ENCODE results near the gene PSTK. TPM values are rescaled to one million over a fixed set of nuclear protein-coding genes. Genes with fewer than 3 reads are reported as not detected.

The PSTK gene
- total and polyA plus RNA-seq, 9 of the 15 experiments (the other 6 are each of a cell fraction or from before 2014, with no cell fraction given): 13.2 to 49.7 (median 18.9) TPM

DNA sequence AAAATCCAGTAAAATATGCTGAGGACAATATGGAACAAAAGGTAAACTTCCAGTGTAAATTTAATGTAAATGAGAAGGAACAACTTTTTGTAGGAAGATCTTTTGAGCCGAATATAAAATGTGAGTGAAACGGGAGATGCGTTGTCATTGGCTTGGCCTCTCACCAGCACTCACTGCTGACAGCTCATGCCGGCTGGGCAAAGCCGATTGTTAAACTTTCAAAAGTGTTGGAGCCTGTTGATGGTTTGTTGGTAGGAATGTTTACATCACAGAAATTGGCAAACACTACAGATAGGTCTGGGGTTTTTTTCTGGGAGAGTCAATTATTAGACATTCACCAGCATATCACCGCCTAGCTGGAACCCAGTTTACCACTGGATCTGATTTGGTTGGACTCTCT is 6.1 kb downstream of the PSTK start:
- no peaks in the 10 kb centered on the region for H3K9me3 ChIP-seq (replicated peaks; ENCODE audit: control insufficient read depth, insufficient read depth, low read depth, low read length)
- no peak for ATAC-seq
- H3K4me2 ChIP-seq (ENCODE audit: insufficient read depth, low read length): no peak overlapping the region
- DNase-seq (ENCODE audit: extremely low read depth in 1 of 4, low spot score in 3 of 4): no peak
- no peak overlapping the region for H3K27ac ChIP-seq (ENCODE audit: extremely low read depth, low read depth, low read length)
- no peak overlapping the region for H3K9ac ChIP-seq (ENCODE audit: insufficient read depth in 1 of 2, low read depth in 2 of 2, low read length in 2 of 2)
- CTCF ChIA-PET (ENCODE audit: low intra/inter-chr PET ratio): no interaction called here
- 98% methylated on average over 5 of the region's 6 CpGs for WGBS (ENCODE audit: insufficient coverage, low coverage, missing lambda C conversion rate)
- no peak overlapping the region for H3K4me3 ChIP-seq
- POLR2A ChIA-PET: interaction anchor here (1.9 kb wide), 1 partner anchor 13 kb away, joined by 7 read pairs; no protein-coding TSS in a partner anchor
- no peak overlapping the region for H2AFZ ChIP-seq (ENCODE audit: low read depth, low read length)
- FAIRE-seq: no peak
- in situ Hi-C loops (cut with MboI): no loop called here
- H3K9me1 ChIP-seq (ENCODE audit: control insufficient read depth, insufficient read depth, low read length): no peaks in the 10 kb centered on the region
- H3K4me1 ChIP-seq (replicated peaks in 1 of 2; ENCODE audit: control insufficient read depth in 2 of 2, insufficient read depth in 2 of 2, low read length in 2 of 2): peaks cover 0 to 4% of the 10 kb centered on the region in 2 experiments; a peak in 2 of 5 replicates
- BruUV-seq (replicated peaks): no TSS peak
- H4K20me1 ChIP-seq (replicated peaks; ENCODE audit: control insufficient read depth, insufficient read depth, low read length): no peaks in the 10 kb centered on the region
- H3K79me2 ChIP-seq (ENCODE audit: control insufficient read depth, insufficient read depth, low read length): peaks cover 5% of the 10 kb centered on the region; the same call in 1 of the 3 replicates
- peaks cover 37% of the 10 kb centered on the region; the same call in 2 of the 3 replicates for H3K36me3 ChIP-seq (ENCODE audit: control insufficient read depth, insufficient read depth, low read length)
- intact Hi-C loops (cut with micrococcal nuclease): no loop called here
- no peaks in the 10 kb centered on the region for H3K27me3 ChIP-seq (ENCODE audit: control insufficient read depth in 2 of 2, insufficient read depth in 2 of 2, low read length in 2 of 2)
- TF ChIP-seq, protein P1, sequence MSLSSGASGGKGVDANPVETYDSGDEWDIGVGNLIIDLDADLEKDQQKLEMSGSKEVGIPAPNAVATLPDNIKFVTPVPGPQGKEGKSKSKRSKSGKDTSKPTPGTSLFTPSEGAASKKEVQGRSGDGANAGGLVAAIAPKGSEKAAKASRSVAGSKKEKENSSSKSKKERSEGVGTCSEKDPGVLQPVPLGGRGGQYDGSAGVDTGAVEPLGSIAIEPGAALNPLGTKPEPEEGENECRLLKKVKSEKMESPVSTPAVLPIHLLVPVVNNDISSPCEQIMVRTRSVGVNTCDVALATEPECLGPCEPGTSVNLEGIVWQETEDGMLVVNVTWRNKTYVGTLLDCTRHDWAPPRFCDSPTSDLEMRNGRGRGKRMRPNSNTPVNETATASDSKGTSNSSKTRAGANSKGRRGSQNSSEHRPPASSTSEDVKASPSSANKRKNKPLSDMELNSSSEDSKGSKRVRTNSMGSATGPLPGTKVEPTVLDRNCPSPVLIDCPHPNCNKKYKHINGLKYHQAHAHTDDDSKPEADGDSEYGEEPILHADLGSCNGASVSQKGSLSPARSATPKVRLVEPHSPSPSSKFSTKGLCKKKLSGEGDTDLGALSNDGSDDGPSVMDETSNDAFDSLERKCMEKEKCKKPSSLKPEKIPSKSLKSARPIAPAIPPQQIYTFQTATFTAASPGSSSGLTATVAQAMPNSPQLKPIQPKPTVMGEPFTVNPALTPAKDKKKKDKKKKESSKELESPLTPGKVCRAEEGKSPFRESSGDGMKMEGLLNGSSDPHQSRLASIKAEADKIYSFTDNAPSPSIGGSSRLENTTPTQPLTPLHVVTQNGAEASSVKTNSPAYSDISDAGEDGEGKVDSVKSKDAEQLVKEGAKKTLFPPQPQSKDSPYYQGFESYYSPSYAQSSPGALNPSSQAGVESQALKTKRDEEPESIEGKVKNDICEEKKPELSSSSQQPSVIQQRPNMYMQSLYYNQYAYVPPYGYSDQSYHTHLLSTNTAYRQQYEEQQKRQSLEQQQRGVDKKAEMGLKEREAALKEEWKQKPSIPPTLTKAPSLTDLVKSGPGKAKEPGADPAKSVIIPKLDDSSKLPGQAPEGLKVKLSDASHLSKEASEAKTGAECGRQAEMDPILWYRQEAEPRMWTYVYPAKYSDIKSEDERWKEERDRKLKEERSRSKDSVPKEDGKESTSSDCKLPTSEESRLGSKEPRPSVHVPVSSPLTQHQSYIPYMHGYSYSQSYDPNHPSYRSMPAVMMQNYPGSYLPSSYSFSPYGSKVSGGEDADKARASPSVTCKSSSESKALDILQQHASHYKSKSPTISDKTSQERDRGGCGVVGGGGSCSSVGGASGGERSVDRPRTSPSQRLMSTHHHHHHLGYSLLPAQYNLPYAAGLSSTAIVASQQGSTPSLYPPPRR (CRISPR knock-in tag; IDR thresholded peaks at IDR 0.05; ENCODE audit: borderline replicate concordance): no peak
- no peak for TF ChIP-seq BACH1 (tag; IDR thresholded peaks at IDR 0.05)
- TF ChIP-seq, protein P2, sequence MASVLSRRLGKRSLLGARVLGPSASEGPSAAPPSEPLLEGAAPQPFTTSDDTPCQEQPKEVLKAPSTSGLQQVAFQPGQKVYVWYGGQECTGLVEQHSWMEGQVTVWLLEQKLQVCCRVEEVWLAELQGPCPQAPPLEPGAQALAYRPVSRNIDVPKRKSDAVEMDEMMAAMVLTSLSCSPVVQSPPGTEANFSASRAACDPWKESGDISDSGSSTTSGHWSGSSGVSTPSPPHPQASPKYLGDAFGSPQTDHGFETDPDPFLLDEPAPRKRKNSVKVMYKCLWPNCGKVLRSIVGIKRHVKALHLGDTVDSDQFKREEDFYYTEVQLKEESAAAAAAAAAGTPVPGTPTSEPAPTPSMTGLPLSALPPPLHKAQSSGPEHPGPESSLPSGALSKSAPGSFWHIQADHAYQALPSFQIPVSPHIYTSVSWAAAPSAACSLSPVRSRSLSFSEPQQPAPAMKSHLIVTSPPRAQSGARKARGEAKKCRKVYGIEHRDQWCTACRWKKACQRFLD (CRISPR knock-in tag; IDR thresholded peaks at IDR 0.05): no peak
- no peak for TF ChIP-seq TCF7 (IDR thresholded peaks at IDR 0.05; ENCODE audit: borderline replicate concordance)
- no peak for TF ChIP-seq ZNF785 (CRISPR knock-in tag; IDR thresholded peaks at IDR 0.05)
- no peak for TF ChIP-seq ZNF717 (CRISPR knock-in tag; IDR thresholded peaks at IDR 0.05)
- TF ChIP-seq, protein P3, sequence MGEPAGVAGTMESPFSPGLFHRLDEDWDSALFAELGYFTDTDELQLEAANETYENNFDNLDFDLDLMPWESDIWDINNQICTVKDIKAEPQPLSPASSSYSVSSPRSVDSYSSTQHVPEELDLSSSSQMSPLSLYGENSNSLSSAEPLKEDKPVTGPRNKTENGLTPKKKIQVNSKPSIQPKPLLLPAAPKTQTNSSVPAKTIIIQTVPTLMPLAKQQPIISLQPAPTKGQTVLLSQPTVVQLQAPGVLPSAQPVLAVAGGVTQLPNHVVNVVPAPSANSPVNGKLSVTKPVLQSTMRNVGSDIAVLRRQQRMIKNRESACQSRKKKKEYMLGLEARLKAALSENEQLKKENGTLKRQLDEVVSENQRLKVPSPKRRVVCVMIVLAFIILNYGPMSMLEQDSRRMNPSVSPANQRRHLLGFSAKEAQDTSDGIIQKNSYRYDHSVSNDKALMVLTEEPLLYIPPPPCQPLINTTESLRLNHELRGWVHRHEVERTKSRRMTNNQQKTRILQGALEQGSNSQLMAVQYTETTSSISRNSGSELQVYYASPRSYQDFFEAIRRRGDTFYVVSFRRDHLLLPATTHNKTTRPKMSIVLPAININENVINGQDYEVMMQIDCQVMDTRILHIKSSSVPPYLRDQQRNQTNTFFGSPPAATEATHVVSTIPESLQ (CRISPR knock-in tag; IDR thresholded peaks at IDR 0.05): no peak
- TF ChIP-seq, protein P4, sequence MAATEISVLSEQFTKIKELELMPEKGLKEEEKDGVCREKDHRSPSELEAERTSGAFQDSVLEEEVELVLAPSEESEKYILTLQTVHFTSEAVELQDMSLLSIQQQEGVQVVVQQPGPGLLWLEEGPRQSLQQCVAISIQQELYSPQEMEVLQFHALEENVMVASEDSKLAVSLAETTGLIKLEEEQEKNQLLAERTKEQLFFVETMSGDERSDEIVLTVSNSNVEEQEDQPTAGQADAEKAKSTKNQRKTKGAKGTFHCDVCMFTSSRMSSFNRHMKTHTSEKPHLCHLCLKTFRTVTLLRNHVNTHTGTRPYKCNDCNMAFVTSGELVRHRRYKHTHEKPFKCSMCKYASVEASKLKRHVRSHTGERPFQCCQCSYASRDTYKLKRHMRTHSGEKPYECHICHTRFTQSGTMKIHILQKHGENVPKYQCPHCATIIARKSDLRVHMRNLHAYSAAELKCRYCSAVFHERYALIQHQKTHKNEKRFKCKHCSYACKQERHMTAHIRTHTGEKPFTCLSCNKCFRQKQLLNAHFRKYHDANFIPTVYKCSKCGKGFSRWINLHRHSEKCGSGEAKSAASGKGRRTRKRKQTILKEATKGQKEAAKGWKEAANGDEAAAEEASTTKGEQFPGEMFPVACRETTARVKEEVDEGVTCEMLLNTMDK (IDR thresholded peaks at IDR 0.05; ENCODE audit: borderline replicate concordance, insufficient read depth, low read depth, low read length, poor library complexity, severe bottlenecking): no peak
- TF ChIP-seq TEAD1 (CRISPR knock-in tag; IDR thresholded peaks at IDR 0.05): no peak
- TF ChIP-seq ZNF133 (CRISPR knock-in tag; IDR thresholded peaks at IDR 0.05): no peak
- no peak for TF ChIP-seq RFX7 (CRISPR knock-in tag; IDR thresholded peaks at IDR 0.05)
- TF ChIP-seq CBFB (CRISPR knock-in tag; IDR thresholded peaks at IDR 0.05): no peak
- TF ChIP-seq CHCHD3 (CRISPR knock-in tag; IDR thresholded peaks at IDR 0.05): no peak

All from K562 (cell line).